CD4-positive, alpha-beta T cell treated with Interferon gamma for 1 hour (primary cell): ENCODE results near the gene MAPT.
A peak's percentile ranks its signal among the peaks of the same experiment; 100 is the strongest.

Experiments used
- DNase-seq: peaks from one replicate; pipeline ENCODE4 v3.0.0-alpha.2; 2020

The MAPT gene

GRCh38 chr17:45863857-45864654, 30.3 kb upstream of the MAPT start:
- no peak for DNase-seq

GRCh38 chr17:45867171-45867570, 27.2 kb upstream of the MAPT start:
- no peak for DNase-seq

DNA sequence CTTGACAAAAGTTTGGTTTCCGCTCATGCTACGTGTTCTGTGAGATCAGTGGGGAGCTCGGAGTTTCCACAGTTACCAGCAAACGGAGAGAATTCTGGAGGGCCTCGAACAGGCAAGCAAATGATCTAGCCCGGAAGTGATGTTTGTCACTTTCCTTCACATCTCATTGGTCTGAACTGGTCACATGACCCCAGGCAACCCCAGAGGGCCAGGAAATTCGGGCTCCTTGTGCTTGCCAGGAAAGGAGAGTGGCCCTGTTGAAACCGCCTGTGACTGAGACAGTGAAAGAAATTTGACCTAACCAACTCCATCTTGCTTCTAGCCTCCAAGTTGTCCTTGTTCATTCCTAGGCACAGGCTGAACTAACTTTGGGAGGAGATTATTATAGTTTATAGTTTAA, 26.7 kb upstream of the MAPT start:
- no peak for DNase-seq

- DNase-seq: no peak
Observed at GRCh38 chr17:45868276-45868675, 26.1 kb upstream of the MAPT start.

- no peak for DNase-seq
Observed at GRCh38 chr17:45869676-45870341, 24.5 kb upstream of the MAPT start.

DNA sequence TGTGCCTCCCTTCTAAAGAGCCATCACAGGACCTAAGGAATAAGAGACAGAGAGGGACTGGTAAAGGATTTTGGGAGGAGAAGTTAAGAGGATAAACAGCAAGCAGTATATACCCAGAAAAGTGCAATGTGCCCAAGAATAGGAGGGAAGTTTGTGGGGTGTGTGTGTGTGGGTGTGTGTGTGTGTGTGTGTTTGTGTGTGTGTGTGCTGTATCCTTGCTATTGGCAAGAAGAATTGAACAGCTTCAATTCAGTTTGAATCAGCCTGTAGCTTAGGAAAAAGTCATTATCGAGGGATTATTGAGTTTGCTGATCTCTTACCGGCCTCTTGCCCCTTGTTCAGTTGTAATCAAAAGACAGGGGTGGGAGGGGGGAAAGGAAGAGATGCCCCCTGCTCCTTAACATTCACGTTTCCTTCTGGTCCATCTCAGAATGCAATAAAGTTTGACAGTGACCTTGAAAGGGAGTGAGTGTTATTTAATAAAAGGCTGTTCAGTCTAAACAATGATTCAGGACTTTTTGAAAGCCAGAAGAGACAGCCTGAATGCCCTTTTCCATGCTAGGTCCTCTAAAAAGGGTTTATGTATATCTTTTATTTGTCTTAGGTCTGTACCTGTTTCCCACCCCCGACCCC, 23.9 kb upstream of the MAPT start:
- no peak for DNase-seq

DNA sequence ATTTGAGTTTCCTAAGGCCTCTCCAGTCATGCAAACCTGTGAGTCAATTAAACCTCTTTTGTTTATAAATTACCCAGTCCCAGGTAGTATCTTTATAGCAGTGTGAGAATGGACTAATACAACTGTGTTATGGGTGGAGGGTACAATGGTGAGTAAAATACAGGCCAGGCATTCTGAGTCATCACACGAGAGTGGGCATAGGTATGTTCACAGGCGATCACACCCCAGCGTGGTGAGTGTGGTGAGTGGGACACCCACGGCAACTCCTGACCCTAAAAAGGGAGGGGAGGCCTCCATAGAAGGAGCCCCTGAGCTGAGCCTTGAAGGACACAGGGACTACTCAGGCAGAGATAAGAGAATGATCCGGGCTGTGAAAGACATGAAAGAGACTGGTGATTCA, 22.6 kb upstream of the MAPT start:
- DNase-seq: no peak

- no peak for DNase-seq
Observed at GRCh38 chr17:45873728-45874127, 20.6 kb upstream of the MAPT start.

GRCh38 chr17:45874151-45874550, 20.2 kb upstream of the MAPT start:
- DNase-seq: no peak

DNA sequence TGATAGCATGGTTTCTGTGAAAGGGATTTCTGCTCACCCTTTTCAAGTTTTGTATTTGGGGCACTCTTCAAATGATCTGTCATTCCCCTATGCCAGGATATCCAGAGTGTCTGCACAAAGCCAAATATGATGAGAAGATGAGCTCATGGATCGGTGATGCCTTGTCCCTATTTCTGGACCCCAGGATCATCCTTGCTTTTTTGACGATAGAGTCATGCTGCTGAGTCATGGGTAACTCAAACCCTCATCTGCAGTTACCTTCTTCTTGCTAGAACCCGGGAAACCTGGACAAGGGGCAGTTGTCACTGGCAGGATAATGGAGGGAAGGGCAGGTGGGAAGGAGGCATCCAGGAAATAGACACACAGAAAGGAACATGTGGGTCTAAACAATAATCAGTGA, 17.8 kb upstream of the MAPT start:
- DNase-seq: no peak

DNA sequence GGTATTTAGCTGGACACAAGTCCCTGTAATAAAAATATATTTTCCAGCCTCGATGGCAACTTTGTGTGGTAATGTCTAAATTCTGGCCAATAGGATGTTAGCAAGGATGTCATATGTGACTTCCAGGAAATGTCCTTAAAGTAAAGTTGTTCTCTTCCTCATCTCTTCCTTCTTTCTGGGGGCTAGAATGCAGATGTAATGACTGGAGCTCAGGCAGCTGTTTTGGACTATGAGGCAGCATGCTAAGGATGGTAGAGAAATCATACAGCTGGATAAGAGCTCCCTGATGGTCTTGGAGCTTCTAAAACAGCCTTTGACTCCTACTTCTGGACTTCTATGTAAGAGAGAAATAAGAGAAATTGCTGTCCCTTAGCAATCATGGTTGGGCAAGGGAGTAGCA, 16.9 kb upstream of the MAPT start:
- no peak for DNase-seq

- no peak for DNase-seq
Observed at GRCh38 chr17:45883063-45883462, 11.3 kb upstream of the MAPT start.

DNA sequence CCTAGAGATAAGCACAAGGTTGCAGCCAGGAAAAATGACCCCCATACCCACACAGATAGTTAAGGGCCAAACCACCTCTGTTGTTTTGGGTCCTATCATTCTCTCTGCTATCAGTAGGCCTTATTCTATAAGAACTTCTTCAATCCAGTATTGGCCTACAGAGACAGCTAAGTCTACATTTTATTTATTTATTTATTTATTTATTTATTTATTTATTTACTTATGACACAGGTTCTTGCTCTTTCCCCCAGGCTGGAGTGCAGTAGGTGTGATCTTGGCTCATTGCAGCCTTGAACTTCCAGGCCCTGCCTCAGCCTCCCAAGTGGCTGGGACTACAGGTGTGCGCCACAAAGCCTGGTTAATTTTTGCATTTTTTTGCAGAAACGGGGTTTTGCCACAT, 7.5 kb upstream of the MAPT start:
- no peak for DNase-seq

DNA sequence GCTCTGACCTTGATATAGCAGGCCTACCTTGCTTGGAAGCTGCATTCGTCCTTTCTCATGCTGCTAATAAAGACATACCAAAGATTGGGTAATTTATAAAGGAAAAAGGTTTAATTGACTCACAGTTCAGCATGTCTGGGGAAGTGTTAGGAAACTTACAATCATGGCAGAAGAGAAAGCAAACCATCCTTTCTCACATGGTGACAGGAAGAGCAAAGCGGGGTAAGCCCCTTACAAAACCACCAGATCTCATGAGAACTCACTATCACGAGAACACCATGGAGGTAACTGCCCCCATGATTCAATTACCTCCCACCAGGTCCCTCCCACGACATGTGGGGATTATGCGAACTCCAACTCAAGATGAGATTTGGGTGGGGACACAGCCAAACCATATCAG, 6.0 kb upstream of the MAPT start:
- no peak for DNase-seq

- no peak for DNase-seq
Observed at GRCh38 chr17:45889579-45889978, 4.8 kb upstream of the MAPT start.

- no peak for DNase-seq
Observed at GRCh38 chr17:45893725-45894021, 681 bp upstream of the MAPT start.

GRCh38 chr17:45895304-45895968, 1.1 kb downstream of the MAPT start:
- peak; percentile 14 for DNase-seq

DNA sequence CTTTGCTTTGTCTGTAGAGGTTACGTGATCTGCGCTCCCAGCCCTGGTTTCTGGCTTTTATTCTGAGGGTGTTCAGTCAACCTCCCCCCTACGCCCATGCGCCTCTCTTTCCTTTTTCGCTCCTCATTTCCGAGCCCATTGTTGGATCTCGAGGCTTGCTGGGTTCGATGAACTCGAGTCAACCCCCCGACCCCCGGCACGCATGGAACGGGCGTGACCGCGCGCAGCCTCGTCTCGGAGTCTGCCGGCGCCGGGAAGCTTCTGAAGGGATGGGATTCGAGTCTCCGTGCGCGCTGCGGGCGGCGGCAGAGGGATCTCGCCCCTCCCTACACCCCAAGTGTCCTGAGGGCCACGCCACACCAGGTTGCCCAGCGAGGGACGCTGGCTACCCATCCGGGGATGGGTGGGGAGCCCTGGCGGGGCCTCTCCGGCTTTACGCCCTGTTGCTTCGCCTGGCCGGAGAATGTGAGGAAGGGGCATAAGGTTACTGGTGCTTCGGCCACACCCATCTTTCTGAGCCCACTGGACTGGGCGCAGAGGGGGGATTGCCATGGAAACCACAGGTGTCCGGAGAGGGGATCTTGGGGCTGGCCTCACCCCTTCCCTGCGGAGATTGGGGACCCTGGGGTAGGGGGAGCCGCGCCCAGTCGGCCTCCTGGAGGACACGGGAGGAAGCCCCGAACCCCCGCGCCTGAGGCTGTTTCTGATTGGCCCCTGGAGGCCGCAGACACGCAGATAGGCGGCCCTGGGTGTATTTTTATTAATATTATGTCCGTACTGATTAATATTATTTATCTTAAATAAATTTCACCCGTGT, 1.8 kb downstream of the MAPT start:
- DNase-seq: no peak

GRCh38 chr17:45896803-45897693, 2.7 kb downstream of the MAPT start:
- no peak for DNase-seq

GRCh38 chr17:45900136-45900535, 5.8 kb downstream of the MAPT start:
- DNase-seq: no peak

DNA sequence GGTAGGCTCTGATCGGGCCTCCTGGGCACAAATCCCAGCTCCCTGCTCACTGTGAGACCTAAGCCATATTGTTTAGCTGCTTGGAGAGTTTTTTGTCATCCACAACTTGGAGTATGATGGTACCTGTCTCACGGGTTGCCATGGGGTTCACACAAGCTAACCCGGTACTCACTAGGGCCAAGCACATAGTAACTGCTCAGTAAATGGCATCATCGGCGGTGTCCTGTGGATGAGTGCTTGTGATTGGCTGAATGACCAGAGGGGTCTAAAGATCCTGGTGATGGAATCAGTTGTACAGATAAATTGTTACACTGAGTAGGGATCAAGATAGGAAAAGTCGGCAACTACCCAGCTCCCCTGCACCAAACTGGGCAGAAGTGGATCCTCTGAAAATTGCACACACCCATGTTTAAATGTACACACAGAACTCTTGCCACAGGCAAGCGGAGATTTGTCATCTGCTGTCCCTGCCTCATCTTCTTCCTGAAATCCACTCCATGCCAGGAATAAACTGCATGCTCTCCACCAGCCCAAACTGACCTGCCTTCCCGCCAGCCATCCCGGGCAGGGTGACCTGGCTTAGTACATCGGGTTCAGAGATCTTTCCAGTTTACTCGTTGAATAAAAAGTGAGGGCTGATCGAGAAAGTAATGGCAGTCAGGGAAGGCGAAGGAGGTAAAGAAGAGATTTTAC, 6.5 kb downstream of the MAPT start:
- DNase-seq: no peak
